GM23338 (cell line): Measurements from ENCODE around the gene PGPEP1.

Source experiments
- CTCF ChIP-seq, 2 experiments: fragments of 200-600 bp in 1 of 2; sonication (generic) in 1 of 2; conservative IDR thresholded peaks; 2 replicates each; pipeline versions ENCODE4 v1.5.1 to v1.6.1; 2016 to 2017; ENCODE audit warnings: antibody characterized with exemption in 2 of 2, low read depth in 2 of 2, mild to moderate bottlenecking in 2 of 2, moderate library complexity in 1 of 2
- EZH2 ChIP-seq: fragments of 200-600 bp; sonication (generic); IDR thresholded peaks from one replicate; pipeline ENCODE4 v1.8.0; 2017; ENCODE audit warnings: antibody characterized with exemption, mild to moderate bottlenecking, low read depth; ENCODE audit not compliant: unreplicated experiment
- EZH2phosphoT487 ChIP-seq: fragments of 200-600 bp; sonication (generic); IDR thresholded peaks from one replicate; pipeline ENCODE4 v1.8.1; 2018; ENCODE audit warnings: antibody characterized with exemption; ENCODE audit not compliant: unreplicated experiment
- POLR2AphosphoS5 ChIP-seq: IDR thresholded peaks from 2 replicates; pipeline ENCODE4 v1.6.1; 2016; ENCODE audit warnings: antibody characterized with exemption, low read depth

GRCh38 chr19:18416778-18417249, 76.4 kb downstream of the PGPEP1 start:
- TF ChIP-seq EZH2 (no peak), CTCF (conservative IDR thresholded peaks at IDR 0.05; ENCODE audit: low read depth in 2 of 2) (no peak), POLR2AphosphoS5 (no peak), EZH2phosphoT487 (no peak)
